Measurements from ENCODE around the gene ST3GAL4. TPM values are rescaled to one million over a fixed set of nuclear protein-coding genes. Genes with fewer than 3 reads are reported as not detected.
"Not testable (repeated sequence)": the region's sequence is repeated elsewhere in the genome, so short reads cannot be mapped to it uniquely, and the experiment has no call there.

Gene ST3GAL4
- total and polyA plus RNA-seq, 4 donors = 20.7 to 48.2 (median 27.8) TPM

GRCh38 chr11:126382641-126383040 lies 27.2 kb downstream of the ST3GAL4 start:
- not testable (repeated sequence) for H3K9me3 ChIP-seq (ENCODE audit: control insufficient read depth, insufficient read depth, low read length); H3K27ac ChIP-seq (ENCODE audit: low read depth, low read length); DNase-seq (ENCODE audit: low read depth in 4 of 6, low spot score in 6 of 6); H3K36me3 ChIP-seq (ENCODE audit: control insufficient read depth, insufficient read depth, low read length); H3K4me1 ChIP-seq (ENCODE audit: control insufficient read depth, insufficient read depth, low read length); H3K4me3 ChIP-seq (ENCODE audit: low read depth, low read length); H3K27me3 ChIP-seq (ENCODE audit: control insufficient read depth, insufficient read depth, low read length)
- 100% methylated on average over 1 of the region's 4 CpGs for WGBS (ENCODE audit: insufficient coverage)

GRCh38 chr11:126383339-126384335 lies 28.2 kb downstream of the ST3GAL4 start:
- no peak overlapping the region for H3K27ac ChIP-seq (ENCODE audit: low read depth, low read length)
- peaks cover 2% of the 10 kb centered on the region for H3K36me3 ChIP-seq (ENCODE audit: control insufficient read depth, insufficient read depth, low read length)
- no peaks in the 10 kb centered on the region for H3K9me3 ChIP-seq (ENCODE audit: control insufficient read depth, insufficient read depth, low read length)
- 86% methylated on average over 18 of the region's 20 CpGs for WGBS (ENCODE audit: insufficient coverage)
- no peak overlapping the region for H3K4me3 ChIP-seq (ENCODE audit: low read depth, low read length)
- no peaks in the 10 kb centered on the region for H3K27me3 ChIP-seq (ENCODE audit: control insufficient read depth, insufficient read depth, low read length)
- no peak for DNase-seq (ENCODE audit: low read depth in 4 of 6, low spot score in 6 of 6)
- H3K4me1 ChIP-seq (ENCODE audit: control insufficient read depth, insufficient read depth, low read length) = peaks cover 4% of the 10 kb centered on the region

GRCh38 chr11:126384449-126385070 lies 29.1 kb downstream of the ST3GAL4 start:
- 81% methylated on average over 8 of the region's 9 CpGs for WGBS (ENCODE audit: insufficient coverage)
- Histone ChIP-seq H3K27me3 (ENCODE audit: control insufficient read depth, insufficient read depth, low read length) (no peaks in the 10 kb centered on the region), H3K27ac (ENCODE audit: low read depth, low read length) (no peak overlapping the region), H3K9me3 (ENCODE audit: control insufficient read depth, insufficient read depth, low read length) (no peaks in the 10 kb centered on the region), H3K36me3 (ENCODE audit: control insufficient read depth, insufficient read depth, low read length) (peaks cover 2% of the 10 kb centered on the region), H3K4me1 (ENCODE audit: control insufficient read depth, insufficient read depth, low read length) (peaks cover 4% of the 10 kb centered on the region), H3K4me3 (ENCODE audit: low read depth, low read length) (no peak overlapping the region)
- no peak for DNase-seq (ENCODE audit: low read depth in 4 of 6, low spot score in 6 of 6)

GRCh38 chr11:126385991-126386728 lies 30.7 kb downstream of the ST3GAL4 start:
- Histone ChIP-seq H3K27ac (ENCODE audit: low read depth, low read length) (no peak overlapping the region), H3K36me3 (ENCODE audit: control insufficient read depth, insufficient read depth, low read length) (no peaks in the 10 kb centered on the region), H3K4me1 (ENCODE audit: control insufficient read depth, insufficient read depth, low read length) (peaks cover under 1% of the 10 kb centered on the region), H3K27me3 (ENCODE audit: control insufficient read depth, insufficient read depth, low read length) (no peaks in the 10 kb centered on the region), H3K4me3 (ENCODE audit: low read depth, low read length) (no peak overlapping the region), H3K9me3 (ENCODE audit: control insufficient read depth, insufficient read depth, low read length) (no peaks in the 10 kb centered on the region)
- WGBS (ENCODE audit: insufficient coverage) = 85% methylated on average over 7 of the region's 8 CpGs
- DNase-seq (ENCODE audit: low read depth in 4 of 6, low spot score in 6 of 6) = no peak

GRCh38 chr11:126386729-126387071 lies 31.2 kb downstream of the ST3GAL4 start:
- not testable (repeated sequence) for H3K4me3 ChIP-seq (ENCODE audit: low read depth, low read length); H3K27ac ChIP-seq (ENCODE audit: low read depth, low read length); H3K4me1 ChIP-seq (ENCODE audit: control insufficient read depth, insufficient read depth, low read length); DNase-seq (ENCODE audit: low read depth in 4 of 6, low spot score in 6 of 6); H3K27me3 ChIP-seq (ENCODE audit: control insufficient read depth, insufficient read depth, low read length); H3K9me3 ChIP-seq (ENCODE audit: control insufficient read depth, insufficient read depth, low read length); H3K36me3 ChIP-seq (ENCODE audit: control insufficient read depth, insufficient read depth, low read length)
- 35% methylated on average over 3 of the region's 5 CpGs for WGBS (ENCODE audit: insufficient coverage)

- no peak overlapping the region for H3K27ac ChIP-seq (ENCODE audit: low read depth, low read length)
- no peaks in the 10 kb centered on the region for H3K9me3 ChIP-seq (ENCODE audit: control insufficient read depth, insufficient read depth, low read length)
- H3K27me3 ChIP-seq (ENCODE audit: control insufficient read depth, insufficient read depth, low read length) = no peaks in the 10 kb centered on the region
- H3K4me1 ChIP-seq (ENCODE audit: control insufficient read depth, insufficient read depth, low read length) = peaks cover 17% of the 10 kb centered on the region
- no peaks in the 10 kb centered on the region for H3K36me3 ChIP-seq (ENCODE audit: control insufficient read depth, insufficient read depth, low read length)
- WGBS (ENCODE audit: insufficient coverage) = no CpG with 5 or more reads among the region's 5 CpGs
- H3K4me3 ChIP-seq (ENCODE audit: low read depth, low read length) = no peak overlapping the region
- no peak for DNase-seq (ENCODE audit: low read depth in 4 of 6, low spot score in 6 of 6)
Observed at GRCh38 chr11:126387857-126388256, 32.4 kb downstream of the ST3GAL4 start.

DNA sequence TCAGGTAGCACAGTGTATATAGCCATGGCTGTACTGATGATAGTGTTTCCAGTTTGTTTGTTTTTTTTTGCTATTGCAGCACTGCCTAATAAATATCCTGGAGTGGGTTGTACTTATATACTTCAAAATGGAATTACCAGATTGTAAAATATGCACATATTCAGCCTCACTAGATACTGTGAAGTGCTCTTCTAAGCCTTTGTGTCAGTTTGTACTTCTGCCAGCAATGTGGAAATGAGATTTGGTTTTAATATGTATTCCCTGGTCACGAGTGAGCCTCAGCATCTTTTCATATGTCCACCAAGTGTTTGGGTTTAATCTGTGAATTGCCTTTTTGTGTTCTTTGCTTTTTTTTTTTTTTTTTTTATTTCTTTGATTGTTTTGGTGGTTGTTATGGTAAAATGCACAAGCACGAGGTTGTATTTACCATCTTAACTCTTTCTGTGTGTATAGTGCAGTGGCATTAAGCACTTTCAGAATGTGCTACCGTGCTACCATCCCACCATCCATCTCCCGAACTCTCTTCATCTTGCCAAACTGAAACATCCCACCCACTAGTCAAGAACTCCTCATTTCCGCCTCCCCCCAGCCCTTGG lies 34.9 kb downstream of the ST3GAL4 start:
- DNase-seq (ENCODE audit: low read depth in 4 of 6, low spot score in 6 of 6) = peak in 1 of 6 donors; percentile 49
- no peak overlapping the region for H3K4me3 ChIP-seq (ENCODE audit: low read depth, low read length)
- no peaks in the 10 kb centered on the region for H3K36me3 ChIP-seq (ENCODE audit: control insufficient read depth, insufficient read depth, low read length)
- H3K4me1 ChIP-seq (ENCODE audit: control insufficient read depth, insufficient read depth, low read length) = peaks cover 35% of the 10 kb centered on the region
- no CpG with 5 or more reads among the region's 5 CpGs for WGBS (ENCODE audit: insufficient coverage)
- no peaks in the 10 kb centered on the region for H3K9me3 ChIP-seq (ENCODE audit: control insufficient read depth, insufficient read depth, low read length)
- H3K27ac ChIP-seq (ENCODE audit: low read depth, low read length) = peak overlapping the region; percentile 1
- no peaks in the 10 kb centered on the region for H3K27me3 ChIP-seq (ENCODE audit: control insufficient read depth, insufficient read depth, low read length)

DNA sequence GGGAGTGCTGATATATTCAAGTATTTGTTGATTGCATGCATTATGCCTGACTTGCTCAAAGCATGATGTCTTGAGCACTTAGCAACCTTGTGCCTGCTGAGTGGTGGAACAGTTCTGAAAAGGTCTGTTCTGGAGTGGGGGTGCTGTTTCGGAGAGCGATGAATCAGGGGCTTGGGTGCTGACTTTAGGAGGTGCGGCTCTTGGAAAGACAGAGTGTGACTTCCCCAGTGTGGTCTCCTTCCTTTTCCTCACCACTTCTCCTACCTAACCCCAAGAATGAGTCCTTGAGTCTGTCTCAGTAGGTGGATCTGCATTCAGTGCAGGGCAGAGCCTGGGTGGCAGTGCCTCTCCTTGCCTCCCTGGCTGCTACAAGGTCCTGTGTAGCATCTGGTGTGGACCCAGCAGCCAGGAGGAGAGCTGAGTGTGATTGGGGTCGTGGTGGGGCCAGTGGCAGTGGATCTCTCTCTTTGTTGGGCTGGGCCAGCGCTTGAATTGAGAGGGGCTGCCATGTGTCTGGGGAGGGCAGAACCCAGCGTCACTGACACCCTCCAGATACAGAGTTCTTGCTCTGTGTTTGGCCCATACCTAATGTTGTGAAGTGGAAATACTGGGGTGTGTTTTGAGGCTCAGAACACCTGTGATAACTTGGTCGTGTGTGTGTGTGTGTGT lies 35.9 kb downstream of the ST3GAL4 start:
- peaks cover 40% of the 10 kb centered on the region for H3K4me1 ChIP-seq (ENCODE audit: control insufficient read depth, insufficient read depth, low read length)
- H3K4me3 ChIP-seq (ENCODE audit: low read depth, low read length) = no peak overlapping the region
- WGBS (ENCODE audit: insufficient coverage) = 79% methylated on average over 2 of the region's 7 CpGs
- H3K27ac ChIP-seq (ENCODE audit: low read depth, low read length) = no peak overlapping the region
- no peaks in the 10 kb centered on the region for H3K9me3 ChIP-seq (ENCODE audit: control insufficient read depth, insufficient read depth, low read length)
- H3K36me3 ChIP-seq (ENCODE audit: control insufficient read depth, insufficient read depth, low read length) = no peaks in the 10 kb centered on the region
- H3K27me3 ChIP-seq (ENCODE audit: control insufficient read depth, insufficient read depth, low read length) = no peaks in the 10 kb centered on the region
- DNase-seq (ENCODE audit: low read depth in 4 of 6, low spot score in 6 of 6) = no peak
